NCI-H524 (cell line): ENCODE data around the gene YPEL5.

ENCODE experiments used
- DNase-seq, 2 experiments: peaks; one replicate each; lab custom pipeline; 2025; lab: John Stamatoyannopoulos, UW

Gene YPEL5

DNA sequence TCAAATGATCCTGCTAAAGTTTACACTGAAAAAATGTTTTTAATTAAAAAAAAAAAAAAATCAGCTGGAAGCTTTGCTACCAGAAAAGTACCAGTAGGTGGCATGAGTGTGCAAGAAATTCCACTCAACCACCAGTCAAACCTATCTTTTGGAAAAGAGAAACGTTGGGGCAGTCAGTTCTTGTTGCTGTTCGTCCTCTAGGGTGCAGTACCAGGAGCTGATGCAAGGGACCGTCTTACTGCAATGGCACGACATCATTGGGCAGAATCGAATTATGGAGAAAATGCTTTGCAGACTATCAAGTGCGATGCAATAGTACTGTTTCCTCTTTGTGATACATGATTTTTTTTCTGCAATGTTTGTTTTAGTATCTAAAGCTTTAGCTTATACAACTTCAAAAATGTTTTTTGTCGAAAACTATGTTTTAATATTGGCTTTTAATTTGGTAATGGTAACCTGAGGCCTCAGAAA is 18.3 kb downstream of the YPEL5 start:
- DNase-seq: peak; percentile 76 to 96

DNA sequence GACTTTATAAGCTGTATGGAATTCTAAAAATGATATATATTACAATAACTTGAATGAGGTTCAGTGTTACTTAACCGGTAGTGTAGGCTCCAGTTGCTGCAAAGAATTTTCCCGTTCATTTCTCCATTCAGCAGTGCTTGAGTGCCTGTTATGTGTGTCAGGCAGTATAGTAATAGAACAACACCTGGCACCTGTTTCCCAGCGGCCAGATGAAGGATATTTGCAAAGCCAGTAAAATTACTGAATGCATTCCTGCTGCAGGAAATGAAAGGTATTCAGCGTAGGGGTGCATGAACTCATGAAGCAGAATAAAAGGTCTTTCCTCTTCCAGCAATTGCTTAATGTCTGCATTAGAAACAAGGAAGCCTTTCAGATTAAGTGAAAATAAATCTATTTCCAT is 18.8 kb downstream of the YPEL5 start:
- DNase-seq: no peak

GRCh38 chr2:30172627-30173026 is 25.8 kb downstream of the YPEL5 start:
- no peak for DNase-seq

- DNase-seq: no peak
These were observed 30.6 kb downstream of the YPEL5 start for GRCh38 chr2:30177440-30177839.

GRCh38 chr2:30177956-30178355 is 31.1 kb downstream of the YPEL5 start:
- DNase-seq: no peak

DNA sequence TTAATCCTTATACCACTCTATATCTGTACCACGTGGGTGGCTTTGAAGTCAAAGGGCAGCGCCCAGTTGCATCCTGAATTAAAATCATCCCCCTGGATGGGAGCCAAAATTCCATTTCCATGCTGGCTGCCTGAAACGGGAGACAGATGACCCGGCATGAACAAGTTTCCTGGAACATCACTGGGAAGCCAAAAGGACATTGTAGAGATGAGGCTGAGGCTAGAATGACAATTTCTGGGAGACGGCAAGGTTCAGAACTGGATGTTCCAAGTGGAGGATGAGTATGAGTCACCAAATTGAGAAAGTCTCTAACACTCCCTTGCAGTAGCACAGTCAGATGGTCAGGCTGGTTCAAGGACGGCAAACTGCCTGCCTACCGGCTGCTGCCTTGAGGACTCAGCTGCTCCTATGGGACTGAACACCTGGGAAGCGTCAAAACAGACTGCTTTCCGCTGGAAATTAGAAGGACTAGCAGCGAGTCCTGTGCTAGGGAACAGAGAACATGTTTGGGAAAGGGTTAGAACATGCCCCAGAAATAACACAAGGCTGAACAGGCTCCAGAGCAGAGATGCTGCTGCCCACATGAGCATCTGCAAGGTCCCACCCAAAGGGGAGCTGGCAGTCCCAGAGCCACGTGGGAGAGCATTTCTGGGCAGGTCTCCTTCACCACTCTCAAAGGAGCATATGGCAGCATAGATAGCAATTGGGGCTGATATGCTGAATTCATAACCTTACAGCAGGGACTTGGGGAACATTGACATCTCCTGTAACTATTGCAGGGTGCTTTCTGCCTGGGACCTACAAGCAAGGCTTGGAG is 32.0 kb downstream of the YPEL5 start:
- DNase-seq: peak; percentile 88 to 93

DNA sequence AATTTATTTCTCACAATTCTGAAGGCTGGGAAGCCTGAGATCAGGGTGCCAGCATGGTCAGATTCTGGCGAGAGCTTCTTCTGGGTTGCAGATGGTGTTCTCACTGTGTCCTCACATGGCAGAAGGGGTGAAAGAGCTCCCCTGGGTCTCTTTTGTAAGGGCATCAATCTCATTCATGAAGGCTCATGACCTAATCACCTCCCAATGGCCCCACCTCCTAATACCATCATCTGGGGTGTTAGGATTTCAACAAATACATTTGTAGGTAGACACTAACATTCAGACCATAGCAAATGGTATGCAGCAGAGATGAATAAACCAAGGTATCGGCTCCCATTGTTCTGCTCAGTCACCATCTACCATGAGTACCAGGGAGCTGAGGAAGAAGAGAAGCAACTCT is 32.7 kb downstream of the YPEL5 start:
- peak in 1 of 2 experiments; percentile 33 for DNase-seq

- no peak for DNase-seq
These were observed 33.4 kb downstream of the YPEL5 start for GRCh38 chr2:30180226-30180625.

- no peak for DNase-seq
These were observed 34.4 kb downstream of the YPEL5 start for GRCh38 chr2:30181176-30181575.

GRCh38 chr2:30184035-30184434 is 37.2 kb downstream of the YPEL5 start:
- DNase-seq: no peak

DNA sequence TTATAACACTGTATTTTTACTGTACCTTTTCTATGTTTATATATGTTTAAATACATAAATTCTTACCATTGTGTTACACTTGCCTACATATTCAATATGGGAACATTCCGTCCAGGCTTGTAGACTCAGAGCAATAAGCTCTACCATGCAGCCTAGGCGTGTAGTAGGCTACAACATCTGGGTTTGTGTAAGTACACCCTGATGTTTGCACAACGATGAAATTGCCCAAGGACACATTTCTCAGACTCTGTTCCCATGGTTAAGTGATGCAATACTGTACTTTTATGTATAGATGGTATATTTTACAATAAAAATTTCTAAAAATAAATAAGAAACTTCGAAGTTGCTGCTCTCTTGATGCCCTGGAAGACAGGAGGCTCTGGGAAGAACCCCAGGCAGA is 38.4 kb downstream of the YPEL5 start:
- DNase-seq: no peak

GRCh38 chr2:30188292-30188691 is 41.5 kb downstream of the YPEL5 start:
- no peak for DNase-seq

DNA sequence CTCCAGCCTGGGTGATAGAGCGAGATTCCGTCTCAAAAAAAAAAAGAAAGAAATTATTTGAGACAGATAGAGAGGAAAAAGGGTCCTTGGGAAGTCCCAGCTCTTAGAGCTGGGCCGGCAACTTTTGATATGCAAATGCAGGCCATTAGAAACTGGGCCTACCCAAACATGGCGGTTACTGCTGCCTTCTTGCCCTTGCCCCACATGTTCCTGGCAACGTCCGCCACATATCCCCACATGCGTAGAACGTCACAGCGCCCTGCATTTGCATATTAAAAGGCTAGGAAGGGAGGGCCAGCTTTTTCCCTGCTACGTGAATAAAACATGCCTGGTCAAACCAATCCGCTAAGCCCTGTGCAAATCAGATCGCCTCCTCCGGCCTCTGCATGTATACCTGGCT is 43.8 kb downstream of the YPEL5 start:
- DNase-seq: no peak

GRCh38 chr2:30191107-30191506 is 44.3 kb downstream of the YPEL5 start:
- no peak for DNase-seq

GRCh38 chr2:30191819-30192271 is 45.0 kb downstream of the YPEL5 start:
- DNase-seq: no peak

DNA sequence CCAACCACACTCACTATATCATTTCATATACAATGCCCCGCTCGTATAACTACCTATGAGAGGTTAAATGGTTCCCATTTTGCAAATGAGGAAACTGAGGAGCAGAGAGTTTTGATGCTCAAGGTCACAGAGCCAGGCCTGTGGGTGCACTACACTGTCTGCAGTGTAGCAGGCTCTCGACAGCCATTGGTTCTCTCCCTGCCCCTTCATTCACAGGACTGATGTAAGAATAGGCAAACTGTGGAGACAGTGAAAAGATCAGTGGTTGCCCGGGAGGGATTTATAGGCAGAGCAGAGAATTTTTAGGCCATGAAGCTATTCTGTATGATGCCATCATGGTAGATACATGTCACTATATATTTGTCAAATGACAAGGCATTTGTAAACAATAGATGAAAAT is 45.5 kb downstream of the YPEL5 start:
- no peak for DNase-seq

DNA sequence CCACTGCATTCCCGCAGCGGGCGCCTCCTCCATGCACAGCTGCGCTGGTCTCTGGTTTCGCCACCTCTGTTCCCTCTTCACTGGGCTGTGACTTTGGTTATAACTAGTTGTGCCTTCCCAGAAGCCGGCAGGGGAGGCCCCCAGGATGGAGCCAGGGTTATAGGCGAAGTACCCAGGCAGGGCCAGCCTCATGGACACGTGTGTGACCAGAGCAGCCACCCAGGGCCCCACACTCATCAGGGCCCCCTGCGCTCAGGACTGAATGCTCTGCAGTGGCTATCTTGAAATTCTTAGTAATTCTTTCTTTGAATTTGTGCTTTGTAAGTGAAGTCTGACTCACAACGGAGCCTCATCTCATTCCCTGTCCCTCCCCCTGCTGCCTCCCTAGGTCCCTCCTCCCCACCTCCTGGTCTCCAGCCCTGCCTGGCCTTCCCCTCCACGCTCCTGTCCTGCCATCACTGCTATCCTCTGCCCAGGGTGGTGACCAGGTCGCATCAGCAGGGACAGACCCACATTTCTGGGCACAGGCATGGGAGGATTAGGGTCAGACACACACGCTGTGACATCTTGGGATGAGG is 46.4 kb downstream of the YPEL5 start:
- DNase-seq: no peak

- no peak for DNase-seq
These were observed 47.6 kb downstream of the YPEL5 start for GRCh38 chr2:30194421-30194820.

GRCh38 chr2:30195016-30195415 is 48.2 kb downstream of the YPEL5 start:
- no peak for DNase-seq

- no peak for DNase-seq
These were observed 50.9 kb downstream of the YPEL5 start for GRCh38 chr2:30197570-30198192.

DNA sequence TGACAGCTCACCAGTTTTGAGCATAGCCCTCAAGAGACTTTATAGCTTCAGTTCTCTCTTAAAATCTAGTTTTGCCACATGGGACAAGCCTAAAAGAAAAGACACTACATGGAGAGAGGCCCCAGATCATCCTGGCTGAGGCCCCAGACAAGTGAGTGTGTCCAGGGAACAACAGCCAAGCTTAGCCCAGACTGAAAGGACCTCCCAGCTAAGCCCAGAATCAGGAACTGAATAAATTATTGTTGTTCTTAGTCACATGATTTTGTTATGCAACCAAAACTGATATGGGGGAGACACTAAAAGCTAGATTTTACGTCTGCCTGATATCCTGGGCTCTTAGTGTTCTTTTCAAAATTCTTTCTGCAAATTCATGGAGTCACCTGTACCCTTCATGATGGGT is 55.2 kb downstream of the YPEL5 start:
- no peak for DNase-seq

- no peak for DNase-seq
These were observed 56.3 kb downstream of the YPEL5 start for GRCh38 chr2:30203156-30203555.

DNA sequence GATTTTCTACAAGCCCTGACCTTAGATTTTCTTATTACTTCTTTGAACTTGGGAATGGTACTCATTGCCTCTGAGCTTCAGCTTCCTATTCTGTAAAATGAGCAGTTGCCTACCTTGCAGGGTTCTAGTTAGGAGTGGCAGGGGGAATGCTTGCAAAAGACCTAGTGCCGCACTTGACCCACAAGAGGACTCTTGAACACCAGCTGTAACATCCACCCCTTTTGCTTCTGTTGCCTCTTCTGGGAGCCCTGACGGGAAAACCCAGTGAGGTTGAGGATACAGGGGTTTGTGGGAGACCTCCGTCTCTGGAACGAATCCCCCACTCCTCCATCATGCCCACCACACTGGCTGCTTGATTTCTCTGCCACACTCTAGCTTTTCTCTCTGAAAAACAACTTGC is 57.5 kb downstream of the YPEL5 start:
- peak in 1 of 2 experiments; percentile 19 for DNase-seq
